Measurements from ENCODE around the gene SLC2A10. TPM values are rescaled to one million over a fixed set of nuclear protein-coding genes. Genes with fewer than 3 reads are reported as not detected.

SLC2A10 gene
- total RNA-seq, 1 donor from 2014 or later, result 19.4 TPM

DNA sequence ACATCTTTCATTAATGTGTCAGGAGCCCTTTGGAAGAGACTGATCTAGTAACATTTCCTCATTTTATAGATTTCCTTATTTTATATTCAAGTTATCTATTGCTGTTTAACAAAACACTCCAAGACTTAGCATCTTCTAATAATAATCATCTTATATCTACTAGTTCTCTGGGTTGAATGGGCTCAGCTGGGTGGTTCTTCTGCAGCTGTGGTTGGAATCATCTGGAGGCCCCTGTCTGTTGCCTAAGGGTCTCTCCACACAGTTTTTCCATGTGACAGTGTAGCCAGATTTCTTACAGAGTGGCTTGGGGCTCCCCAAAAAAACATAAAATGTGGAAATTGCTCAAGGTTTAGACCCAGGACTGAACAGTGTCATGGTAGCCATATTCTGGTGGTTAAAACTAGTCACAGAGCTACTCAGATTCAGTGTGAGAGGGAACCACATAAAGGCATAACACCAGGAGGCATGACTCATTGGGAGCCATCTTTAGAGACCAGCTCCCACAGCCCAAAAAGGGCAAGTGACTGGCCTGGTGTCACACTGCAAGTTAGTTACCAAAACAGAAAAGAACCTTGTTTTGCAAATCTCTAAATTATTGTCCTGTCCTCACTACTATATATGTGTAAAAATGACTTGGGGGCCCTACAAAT is 11.5 kb downstream of the SLC2A10 start:
- no peak overlapping the region for H3K27ac Mint-ChIP-seq (ENCODE audit: unreplicated experiment)
- H3K4me3 Mint-ChIP-seq (ENCODE audit: unreplicated experiment), result peak overlapping the region; percentile 40
- peaks cover 23% of the 10 kb centered on the region for H3K36me3 Mint-ChIP-seq (ENCODE audit: low read depth, unreplicated experiment)
- DNase-seq (ENCODE audit: low spot score), result no peak
- peaks cover 3% of the 10 kb centered on the region for H3K4me1 Mint-ChIP-seq (ENCODE audit: unreplicated experiment)
- no peaks in the 10 kb centered on the region for H3K9me3 Mint-ChIP-seq (ENCODE audit: unreplicated experiment)
- no peaks in the 10 kb centered on the region for H3K27me3 Mint-ChIP-seq (ENCODE audit: unreplicated experiment)
- TF ChIP-seq, protein P1, sequence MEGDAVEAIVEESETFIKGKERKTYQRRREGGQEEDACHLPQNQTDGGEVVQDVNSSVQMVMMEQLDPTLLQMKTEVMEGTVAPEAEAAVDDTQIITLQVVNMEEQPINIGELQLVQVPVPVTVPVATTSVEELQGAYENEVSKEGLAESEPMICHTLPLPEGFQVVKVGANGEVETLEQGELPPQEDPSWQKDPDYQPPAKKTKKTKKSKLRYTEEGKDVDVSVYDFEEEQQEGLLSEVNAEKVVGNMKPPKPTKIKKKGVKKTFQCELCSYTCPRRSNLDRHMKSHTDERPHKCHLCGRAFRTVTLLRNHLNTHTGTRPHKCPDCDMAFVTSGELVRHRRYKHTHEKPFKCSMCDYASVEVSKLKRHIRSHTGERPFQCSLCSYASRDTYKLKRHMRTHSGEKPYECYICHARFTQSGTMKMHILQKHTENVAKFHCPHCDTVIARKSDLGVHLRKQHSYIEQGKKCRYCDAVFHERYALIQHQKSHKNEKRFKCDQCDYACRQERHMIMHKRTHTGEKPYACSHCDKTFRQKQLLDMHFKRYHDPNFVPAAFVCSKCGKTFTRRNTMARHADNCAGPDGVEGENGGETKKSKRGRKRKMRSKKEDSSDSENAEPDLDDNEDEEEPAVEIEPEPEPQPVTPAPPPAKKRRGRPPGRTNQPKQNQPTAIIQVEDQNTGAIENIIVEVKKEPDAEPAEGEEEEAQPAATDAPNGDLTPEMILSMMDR (IDR thresholded peaks at IDR 0.05; ENCODE audit: unreplicated experiment), result no peak

DNA sequence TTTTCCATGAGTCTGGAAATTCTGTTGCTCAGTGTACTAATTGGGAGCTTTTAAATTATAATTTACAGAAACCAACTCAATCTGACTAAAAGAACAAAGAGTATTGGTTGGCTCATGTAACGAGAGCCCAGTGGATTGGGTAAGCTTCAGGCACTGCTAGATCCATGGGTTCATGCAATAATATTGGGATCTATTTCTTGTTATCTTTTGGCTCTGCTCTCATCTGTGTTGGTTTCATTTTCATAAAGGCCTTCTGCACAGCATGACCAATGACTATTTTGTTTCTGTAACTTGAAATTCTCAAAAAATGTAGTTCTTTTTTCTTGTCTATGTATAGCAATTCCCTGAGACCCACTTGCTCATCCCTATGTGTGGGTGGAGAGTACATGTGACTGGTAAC is 12.0 kb downstream of the SLC2A10 start:
- Mint-ChIP-seq H3K4me1 (ENCODE audit: unreplicated experiment) (peaks cover 3% of the 10 kb centered on the region), H3K27ac (ENCODE audit: unreplicated experiment) (no peak overlapping the region), H3K27me3 (ENCODE audit: unreplicated experiment) (no peaks in the 10 kb centered on the region), H3K4me3 (ENCODE audit: unreplicated experiment) (no peak overlapping the region), H3K9me3 (ENCODE audit: unreplicated experiment) (no peaks in the 10 kb centered on the region), H3K36me3 (ENCODE audit: low read depth, unreplicated experiment) (peaks cover 25% of the 10 kb centered on the region)
- TF ChIP-seq, protein P1 (IDR thresholded peaks at IDR 0.05; ENCODE audit: unreplicated experiment), result no peak
- no peak for DNase-seq (ENCODE audit: low spot score)

DNA sequence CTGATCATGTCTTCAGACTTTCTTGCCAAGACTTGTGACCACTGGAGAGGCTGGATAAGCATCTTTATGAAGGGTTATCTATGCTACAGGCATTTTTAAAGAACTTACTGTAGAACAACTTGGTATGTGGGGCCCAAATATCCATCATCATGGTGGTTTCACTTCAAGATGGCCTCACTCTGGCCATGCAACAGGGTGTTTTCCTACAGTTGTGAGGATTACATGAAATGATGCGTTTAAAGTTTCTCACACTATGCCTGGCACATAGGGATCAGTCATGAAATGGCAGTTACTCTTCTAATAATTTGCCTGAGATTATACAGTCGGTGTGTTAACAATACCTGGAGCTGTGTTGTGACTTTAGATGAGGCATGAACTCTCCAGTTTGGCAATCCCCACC is 13.0 kb downstream of the SLC2A10 start:
- TF ChIP-seq, protein P1 (IDR thresholded peaks at IDR 0.05; ENCODE audit: unreplicated experiment), result no peak
- Mint-ChIP-seq H3K9me3 (ENCODE audit: unreplicated experiment) (no peaks in the 10 kb centered on the region), H3K36me3 (ENCODE audit: low read depth, unreplicated experiment) (peaks cover 30% of the 10 kb centered on the region), H3K4me3 (ENCODE audit: unreplicated experiment) (no peak overlapping the region), H3K4me1 (ENCODE audit: unreplicated experiment) (peaks cover 3% of the 10 kb centered on the region), H3K27ac (ENCODE audit: unreplicated experiment) (no peak overlapping the region), H3K27me3 (ENCODE audit: unreplicated experiment) (peaks cover 2% of the 10 kb centered on the region)
- DNase-seq (ENCODE audit: low spot score), result no peak

- Mint-ChIP-seq H3K36me3 (ENCODE audit: low read depth, unreplicated experiment) (peaks cover 29% of the 10 kb centered on the region), H3K27me3 (ENCODE audit: unreplicated experiment) (peaks cover 2% of the 10 kb centered on the region), H3K4me1 (ENCODE audit: unreplicated experiment) (peaks cover 3% of the 10 kb centered on the region), H3K27ac (ENCODE audit: unreplicated experiment) (no peak overlapping the region), H3K4me3 (ENCODE audit: unreplicated experiment) (no peak overlapping the region), H3K9me3 (ENCODE audit: unreplicated experiment) (no peaks in the 10 kb centered on the region)
- no peak for DNase-seq (ENCODE audit: low spot score)
- TF ChIP-seq, protein P1 (IDR thresholded peaks at IDR 0.05; ENCODE audit: unreplicated experiment), result no peak
Observed at GRCh38 chr20:46723039-46723438, 13.6 kb downstream of the SLC2A10 start.

GRCh38 chr20:46724343-46724959 is 15.0 kb downstream of the SLC2A10 start:
- Mint-ChIP-seq H3K36me3 (ENCODE audit: low read depth, unreplicated experiment) (peaks cover 22% of the 10 kb centered on the region), H3K27me3 (ENCODE audit: unreplicated experiment) (peaks cover 2% of the 10 kb centered on the region), H3K27ac (ENCODE audit: unreplicated experiment) (no peak overlapping the region), H3K9me3 (ENCODE audit: unreplicated experiment) (no peaks in the 10 kb centered on the region), H3K4me3 (ENCODE audit: unreplicated experiment) (no peak overlapping the region), H3K4me1 (ENCODE audit: unreplicated experiment) (peaks cover 3% of the 10 kb centered on the region)
- no peak for DNase-seq (ENCODE audit: low spot score)
- TF ChIP-seq, protein P1 (IDR thresholded peaks at IDR 0.05; ENCODE audit: unreplicated experiment), result no peak

Data from endothelial cell (in vitro differentiated cells).